Epithelial cell of esophagus (primary cell): ENCODE measurements around the gene GMCL1.
"Not testable (repeated sequence)": the region's sequence is repeated elsewhere in the genome, so short reads cannot be mapped to it uniquely, and the experiment has no call there.

ENCODE experiments used
- DNase-seq: peaks from one replicate; pipeline ENCODE4 v3.0.0; 2010; ENCODE audit warnings: low read depth
- H3K4me3 ChIP-seq: 2 replicates; pipeline ENCODE4 v1.5.1; 2011; ENCODE audit warnings: mild to moderate bottlenecking, low read length, control low read depth
- TF ChIP-seq, protein P1 (sequence below): IDR thresholded peaks from 2 replicates; pipeline ENCODE4 v1.5.1; 2011; ENCODE audit warnings: low read depth, mild to moderate bottlenecking, low read length, control low read depth, inconsistent platforms; ENCODE audit not compliant: insufficient read depth; ENCODE audit errors: missing control alignments

The GMCL1 gene

DNA sequence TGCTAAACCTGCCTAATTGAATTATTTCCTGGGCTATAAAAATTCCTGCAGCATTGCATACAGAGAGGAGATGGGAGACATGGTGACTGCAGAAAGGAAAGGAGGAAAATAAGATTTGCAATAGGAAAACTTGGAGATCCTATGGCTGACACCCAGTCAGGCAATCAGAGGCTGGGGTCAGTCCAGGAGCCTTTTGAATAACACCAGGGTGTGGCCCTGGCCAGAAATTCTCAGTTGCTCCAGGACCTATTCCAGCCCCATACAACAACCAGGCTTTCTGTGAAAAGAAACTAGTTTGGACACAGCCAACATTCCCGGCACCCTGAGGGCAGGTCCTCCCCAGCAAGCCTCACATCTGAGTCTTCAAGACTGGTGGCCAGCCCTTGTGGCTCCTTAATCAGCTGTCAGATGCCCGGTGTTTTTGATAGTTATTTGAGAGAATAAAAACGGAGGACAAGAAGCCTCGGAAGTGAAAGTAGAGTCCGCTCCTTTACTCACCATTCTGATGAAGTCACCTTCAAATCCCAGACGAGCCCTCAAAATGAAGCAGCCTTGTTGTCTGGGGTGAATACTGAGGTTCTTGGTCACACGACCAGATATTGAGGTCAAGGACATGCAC lies 31.1 kb upstream of the GMCL1 start:
- H3K4me3 ChIP-seq = no peak overlapping the region
- TF ChIP-seq, protein P1, sequence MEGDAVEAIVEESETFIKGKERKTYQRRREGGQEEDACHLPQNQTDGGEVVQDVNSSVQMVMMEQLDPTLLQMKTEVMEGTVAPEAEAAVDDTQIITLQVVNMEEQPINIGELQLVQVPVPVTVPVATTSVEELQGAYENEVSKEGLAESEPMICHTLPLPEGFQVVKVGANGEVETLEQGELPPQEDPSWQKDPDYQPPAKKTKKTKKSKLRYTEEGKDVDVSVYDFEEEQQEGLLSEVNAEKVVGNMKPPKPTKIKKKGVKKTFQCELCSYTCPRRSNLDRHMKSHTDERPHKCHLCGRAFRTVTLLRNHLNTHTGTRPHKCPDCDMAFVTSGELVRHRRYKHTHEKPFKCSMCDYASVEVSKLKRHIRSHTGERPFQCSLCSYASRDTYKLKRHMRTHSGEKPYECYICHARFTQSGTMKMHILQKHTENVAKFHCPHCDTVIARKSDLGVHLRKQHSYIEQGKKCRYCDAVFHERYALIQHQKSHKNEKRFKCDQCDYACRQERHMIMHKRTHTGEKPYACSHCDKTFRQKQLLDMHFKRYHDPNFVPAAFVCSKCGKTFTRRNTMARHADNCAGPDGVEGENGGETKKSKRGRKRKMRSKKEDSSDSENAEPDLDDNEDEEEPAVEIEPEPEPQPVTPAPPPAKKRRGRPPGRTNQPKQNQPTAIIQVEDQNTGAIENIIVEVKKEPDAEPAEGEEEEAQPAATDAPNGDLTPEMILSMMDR = no peak
- peak; percentile 58 for DNase-seq

GRCh38 chr2:69798909-69799526 lies 30.4 kb upstream of the GMCL1 start:
- peak; percentile 74 for DNase-seq

GRCh38 chr2:69801745-69802290 lies 27.6 kb upstream of the GMCL1 start:
- TF ChIP-seq, protein P1 = no peak
- DNase-seq = no peak
- H3K4me3 ChIP-seq = no peak overlapping the region

More at GRCh38 chr2:69798909-69799526, 30.4 kb upstream of the GMCL1 start:
- no peak overlapping the region for H3K4me3 ChIP-seq
- TF ChIP-seq, protein P1 = no peak

- H3K4me3 ChIP-seq, DNase-seq: not testable (repeated sequence)
Observed at GRCh38 chr2:69802781-69803367, 26.6 kb upstream of the GMCL1 start.

- TF ChIP-seq, protein P1 = no peak
- no peak overlapping the region for H3K4me3 ChIP-seq
- no peak for DNase-seq
Observed at GRCh38 chr2:69804416-69804815, 25.0 kb upstream of the GMCL1 start.

GRCh38 chr2:69805887-69806286 lies 23.6 kb upstream of the GMCL1 start:
- no peak for DNase-seq
- H3K4me3 ChIP-seq = no peak overlapping the region
- TF ChIP-seq, protein P1 = no peak

GRCh38 chr2:69807821-69808540 lies 21.5 kb upstream of the GMCL1 start:
- TF ChIP-seq, protein P1 = no peak
- no peak for DNase-seq

More at GRCh38 chr2:69807821-69808540, 21.5 kb upstream of the GMCL1 start:
- no peak overlapping the region for H3K4me3 ChIP-seq
